ENCODE data around the gene RPS25. TPM values are rescaled to one million over a fixed set of nuclear protein-coding genes. Genes with fewer than 3 reads are reported as not detected.
"Not testable (repeated sequence)": the region's sequence is repeated elsewhere in the genome, so short reads cannot be mapped to it uniquely, and the experiment has no call there.

Gene RPS25
- total and polyA plus RNA-seq, 7 donors = 1,350 to 3,409 (median 2,533) TPM

DNA sequence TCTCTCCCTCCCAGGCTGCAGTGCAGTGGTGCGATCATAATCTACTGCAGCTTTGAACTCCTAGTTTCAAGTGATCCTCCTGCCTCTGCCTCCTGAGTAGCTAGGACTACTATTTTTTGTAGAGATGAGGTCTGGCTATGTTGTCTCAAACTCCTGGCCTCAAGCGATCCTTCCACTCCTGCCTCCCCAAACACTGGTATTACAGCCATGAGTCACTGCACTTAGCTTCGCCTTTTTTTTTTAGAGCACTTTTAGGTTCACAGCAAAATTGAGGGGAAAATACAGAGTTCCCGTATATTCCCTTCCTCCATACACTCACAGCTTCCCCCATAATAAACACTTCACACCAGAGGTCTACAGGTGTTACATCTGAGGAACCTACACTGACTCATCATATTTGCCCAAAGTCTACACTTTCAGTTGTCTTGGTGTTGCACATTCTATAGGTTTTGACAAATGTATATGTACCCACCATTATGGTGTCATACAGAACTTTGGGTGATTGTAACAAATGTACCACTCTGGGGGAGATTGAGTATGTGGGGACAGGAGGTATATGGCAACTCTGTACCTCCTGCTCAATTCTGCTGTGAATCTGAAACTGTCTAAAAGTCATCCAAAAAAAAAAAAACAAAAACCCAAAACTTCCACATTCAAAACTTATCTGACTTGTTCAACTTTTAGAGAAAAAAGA lies 23.8 kb upstream of the RPS25 start:
- H3K27me3 ChIP-seq = no peaks in the 10 kb centered on the region
- TF ChIP-seq, protein P1, sequence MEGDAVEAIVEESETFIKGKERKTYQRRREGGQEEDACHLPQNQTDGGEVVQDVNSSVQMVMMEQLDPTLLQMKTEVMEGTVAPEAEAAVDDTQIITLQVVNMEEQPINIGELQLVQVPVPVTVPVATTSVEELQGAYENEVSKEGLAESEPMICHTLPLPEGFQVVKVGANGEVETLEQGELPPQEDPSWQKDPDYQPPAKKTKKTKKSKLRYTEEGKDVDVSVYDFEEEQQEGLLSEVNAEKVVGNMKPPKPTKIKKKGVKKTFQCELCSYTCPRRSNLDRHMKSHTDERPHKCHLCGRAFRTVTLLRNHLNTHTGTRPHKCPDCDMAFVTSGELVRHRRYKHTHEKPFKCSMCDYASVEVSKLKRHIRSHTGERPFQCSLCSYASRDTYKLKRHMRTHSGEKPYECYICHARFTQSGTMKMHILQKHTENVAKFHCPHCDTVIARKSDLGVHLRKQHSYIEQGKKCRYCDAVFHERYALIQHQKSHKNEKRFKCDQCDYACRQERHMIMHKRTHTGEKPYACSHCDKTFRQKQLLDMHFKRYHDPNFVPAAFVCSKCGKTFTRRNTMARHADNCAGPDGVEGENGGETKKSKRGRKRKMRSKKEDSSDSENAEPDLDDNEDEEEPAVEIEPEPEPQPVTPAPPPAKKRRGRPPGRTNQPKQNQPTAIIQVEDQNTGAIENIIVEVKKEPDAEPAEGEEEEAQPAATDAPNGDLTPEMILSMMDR (IDR thresholded peaks at IDR 0.05) = no peak
- TF ChIP-seq POLR2A (IDR thresholded peaks at IDR 0.05) = no peak
- TF ChIP-seq EP300 (IDR thresholded peaks at IDR 0.05) = no peak
- TF ChIP-seq POLR2AphosphoS5 (IDR thresholded peaks at IDR 0.05) = no peak

GRCh38 chr11:119039471-119039870 lies 21.3 kb upstream of the RPS25 start:
- intact Hi-C loops (cut with DNase I); H3K27me3 ChIP-seq: not testable (repeated sequence)
- WGBS, 2 donors = 46 to 66% methylated on average over 11 of the region's 11 CpGs

More for the DNA sequence above, 23.8 kb upstream of the RPS25 start:
- H3K9me3 ChIP-seq = no peaks in the 10 kb centered on the region
- no peak overlapping the region for H3K27ac ChIP-seq
- H3K4me1 ChIP-seq = no peaks in the 10 kb centered on the region
- no peak overlapping the region for H3K4me3 ChIP-seq
- DNase-seq = no peak
- intact Hi-C loops (cut with DNase I) = no loop called here
- peaks cover 0 to 24% (median 8%) of the 10 kb centered on the region in 4 donors for H3K36me3 ChIP-seq
- 90 to 94% methylated on average over 4 of the region's 4 CpGs for WGBS, 2 donors

GRCh38 chr11:119038884-119039283 lies 20.7 kb upstream of the RPS25 start:
- Histone ChIP-seq H3K4me1 (no peaks in the 10 kb centered on the region), H3K9me3 (no peaks in the 10 kb centered on the region), H3K4me3 (no peak overlapping the region), H3K27me3 (no peaks in the 10 kb centered on the region), H3K36me3 (no peaks in the 10 kb centered on the region), H3K27ac (no peak overlapping the region)
- TF ChIP-seq POLR2A (IDR thresholded peaks at IDR 0.05) (no peak), POLR2AphosphoS5 (IDR thresholded peaks at IDR 0.05) (no peak), EP300 (IDR thresholded peaks at IDR 0.05) (no peak)
- TF ChIP-seq, protein P1 (IDR thresholded peaks at IDR 0.05) = no peak
- WGBS, 2 donors = 89% methylated on average over 5 of the region's 5 CpGs
- intact Hi-C loops (cut with DNase I) = no loop called here
- DNase-seq = no peak

More at GRCh38 chr11:119039471-119039870, 21.3 kb upstream of the RPS25 start:
- not testable (repeated sequence) for H3K9me3 ChIP-seq, H3K27ac ChIP-seq, DNase-seq, H3K36me3 ChIP-seq, H3K4me3 ChIP-seq, H3K4me1 ChIP-seq

DNA sequence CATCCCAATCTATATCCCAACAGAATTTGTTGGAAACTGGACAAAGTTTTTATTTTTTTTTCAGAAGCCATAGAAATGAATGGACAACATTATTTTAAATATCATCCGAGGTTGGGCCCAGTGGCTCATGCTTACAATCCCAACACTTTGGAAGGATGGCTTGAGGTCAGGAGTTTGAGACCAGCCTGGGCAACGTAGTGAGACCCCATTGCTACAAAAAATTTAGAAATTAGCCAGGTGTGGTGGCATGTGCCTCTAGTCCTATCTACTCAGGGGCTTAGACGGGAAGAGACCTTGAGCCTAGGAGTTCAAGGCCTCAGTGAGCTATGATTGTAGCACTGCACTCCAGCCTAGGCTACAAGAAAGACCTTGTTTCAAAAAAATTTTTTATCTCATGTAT lies 16.7 kb upstream of the RPS25 start:
- Histone ChIP-seq H3K9me3 (no peaks in the 10 kb centered on the region), H3K4me1 (peaks cover 0 to 9% (median 8%) of the 10 kb centered on the region in 4 donors), H3K4me3 (no peak overlapping the region), H3K36me3 (no peaks in the 10 kb centered on the region), H3K27me3 (no peaks in the 10 kb centered on the region), H3K27ac (no peak overlapping the region)
- intact Hi-C loops (cut with DNase I) = no loop called here
- no peak for TF ChIP-seq POLR2AphosphoS5 (IDR thresholded peaks at IDR 0.05)
- TF ChIP-seq POLR2A (IDR thresholded peaks at IDR 0.05) = no peak
- no peak for TF ChIP-seq EP300 (IDR thresholded peaks at IDR 0.05)
- TF ChIP-seq, protein P1 (IDR thresholded peaks at IDR 0.05) = no peak
- DNase-seq = no peak
- WGBS, 2 donors = 88 to 90% methylated on average over 3 of the region's 3 CpGs

- H3K36me3 ChIP-seq; intact Hi-C loops (cut with DNase I); H3K4me3 ChIP-seq: not testable (repeated sequence)
These were observed 15.3 kb upstream of the RPS25 start for GRCh38 chr11:119033421-119033820.

GRCh38 chr11:119031912-119032280 lies 13.8 kb upstream of the RPS25 start:
- WGBS, 2 donors = 83 to 88% methylated on average over 9 of the region's 9 CpGs
- no peak for DNase-seq
- no peak overlapping the region for H3K4me3 ChIP-seq
- H3K36me3 ChIP-seq = peaks cover 0 to 1% (median 0%) of the 10 kb centered on the region in 4 donors
- peaks cover 0 to 17% (median 16%) of the 10 kb centered on the region in 4 donors for H3K4me1 ChIP-seq
- intact Hi-C loops (cut with DNase I) = no loop called here
- TF ChIP-seq POLR2A (IDR thresholded peaks at IDR 0.05) = no peak
- TF ChIP-seq, protein P1 (IDR thresholded peaks at IDR 0.05) = no peak
- no peak for TF ChIP-seq POLR2AphosphoS5 (IDR thresholded peaks at IDR 0.05)
- TF ChIP-seq EP300 (IDR thresholded peaks at IDR 0.05) = no peak
- H3K27ac ChIP-seq = no peak overlapping the region
- H3K9me3 ChIP-seq = no peaks in the 10 kb centered on the region
- no peaks in the 10 kb centered on the region for H3K27me3 ChIP-seq

More at GRCh38 chr11:119033421-119033820, 15.3 kb upstream of the RPS25 start:
- WGBS, 2 donors = 81 to 86% methylated on average over 10 of the region's 10 CpGs
- H3K27ac ChIP-seq, H3K27me3 ChIP-seq, DNase-seq, H3K9me3 ChIP-seq: not testable (repeated sequence)
- H3K4me1 ChIP-seq = peaks cover 0 to 17% (median 16%) of the 10 kb centered on the region in 4 donors

Measured in sigmoid colon (tissue), 7 donors.